HG03521 (cell line): ENCODE data around the gene TAF1C.

Source experiments
- ATAC-seq: cut with Tn5 transposase; IDR thresholded peaks from one replicate; pipeline ENCODE4 v1.9.1; 2021; ENCODE audit warnings: mild to moderate bottlenecking, moderate library complexity; ENCODE audit not compliant: unreplicated experiment

TAF1C gene

GRCh38 chr16:84132527-84133285 lies 54.2 kb downstream of the TAF1C start:
- no peak for ATAC-seq

- ATAC-seq: no peak
Observed at GRCh38 chr16:84131117-84131516, 55.7 kb downstream of the TAF1C start.
